GM12875 (cell line): ENCODE results near the gene TRIM63.
"Not testable (repeated sequence)": the region's sequence is repeated elsewhere in the genome, so short reads cannot be mapped to it uniquely, and the experiment has no call there.

Experiments used
- H3K4me3 ChIP-seq: one replicate; pipeline ENCODE4 v1.5.1; 2011; ENCODE audit warnings: low read depth, low read length, control low read depth
- CTCF ChIP-seq: IDR thresholded peaks from 2 replicates; pipeline ENCODE4 v1.5.1; 2011; ENCODE audit warnings: low read depth, mild to moderate bottlenecking, control low read depth, inconsistent platforms, low read length, moderate library complexity, borderline replicate concordance; ENCODE audit not compliant: insufficient read depth

TRIM63 gene

GRCh38 chr1:26067432-26067911 is at the start of gene TRIM63:
Gene TRIM63 (minus strand): TSS chr1:26067630. CDS start chr1:26067494, 136 bp downstream.
- no peak for TF ChIP-seq CTCF
- no peak within 1 kb of the TSS for H3K4me3 ChIP-seq

- H3K4me3 ChIP-seq = no peak overlapping the region
- no peak for TF ChIP-seq CTCF
These were observed 46.9 kb upstream of the TRIM63 start for GRCh38 chr1:26114165-26114927.

- no peak for TF ChIP-seq CTCF
- peak overlapping the region; percentile 90 for H3K4me3 ChIP-seq
These were observed 45.0 kb upstream of the TRIM63 start for GRCh38 chr1:26112407-26112775.

GRCh38 chr1:26111530-26112406 is 44.3 kb upstream of the TRIM63 start, which contains the start of gene PDIK1L:
Gene PDIK1L (plus strand): TSS chr1:26111824. CDS start chr1:26114309, 2,485 bp downstream.
- no peak for TF ChIP-seq CTCF
- peak within 1 kb of the TSS; percentile 90 for H3K4me3 ChIP-seq

- peak overlapping the region; percentile 90 for H3K4me3 ChIP-seq
- no peak for TF ChIP-seq CTCF
These were observed 43.5 kb upstream of the TRIM63 start for GRCh38 chr1:26110731-26111529.

GRCh38 chr1:26109229-26110164 is 42.1 kb upstream of the TRIM63 start:
- no peak for TF ChIP-seq CTCF
- no peak overlapping the region for H3K4me3 ChIP-seq

GRCh38 chr1:26105226-26105548 is 37.8 kb upstream of the TRIM63 start:
- H3K4me3 ChIP-seq = not testable (repeated sequence)
